Naive thymus-derived CD4-positive, alpha-beta T cell (primary cell): ENCODE results near the gene TRIM45. TPM values are rescaled to one million over a fixed set of nuclear protein-coding genes. Genes with fewer than 3 reads are reported as not detected.

Source experiments
- ATAC-seq: fragments of 150-1000 bp; cut with Tn5 transposase; 2 replicates; pipeline ENCODE4 v1.10.0; 2021; ENCODE audit warnings: mild to moderate bottlenecking, moderate library complexity
- CTCF ChIA-PET: fragments of 350-600 bp; sonication (Branson Sonifier 250); formaldehyde crosslinking; loops from one replicate; lab custom pipeline; 2021; ENCODE audit warnings: antibody characterized with exemption; lab: Charles Lee
- POLR2A ChIA-PET: fragments of 350-600 bp; sonication (Branson Sonifier 250); formaldehyde crosslinking; loops from one replicate; lab custom pipeline; 2021; ENCODE audit warnings: antibody characterized with exemption, inconsistent platforms; lab: Charles Lee
- DNase-seq, 9 donors: peaks; one replicate each; pipeline versions ENCODE4 v3.0.0 to v3.0.0-alpha.2; 2020 to 2022; ENCODE audit warnings: mixed read lengths in 1 of 9
- H3K27ac ChIP-seq: one replicate; pipeline ENCODE4 v1.7.0; 2013; ENCODE audit warnings: mild to moderate bottlenecking, low read depth, low read length, moderate library complexity
- H3K27me3 ChIP-seq, 2 donors: one replicate each; pipeline ENCODE4 v1.7.0; 2013; ENCODE audit warnings: low read length in 2 of 2, mild to moderate bottlenecking in 2 of 2, moderate library complexity in 2 of 2; ENCODE audit not compliant: control insufficient read depth in 2 of 2, insufficient read depth in 2 of 2
- H3K36me3 ChIP-seq, 3 experiments: 1 replicate in 2 of 3; 2 replicates in 1 of 3; pipeline ENCODE4 v1.7.0; 2013; ENCODE audit warnings: low read length in 3 of 3, mild to moderate bottlenecking in 3 of 3, moderate library complexity in 1 of 3; ENCODE audit not compliant: insufficient read depth in 3 of 3, control insufficient read depth in 2 of 3
- H3K4me1 ChIP-seq, 2 donors: one replicate each; pipeline ENCODE4 v1.7.0; 2013; ENCODE audit warnings: low read length in 2 of 2, mild to moderate bottlenecking in 2 of 2, moderate library complexity in 1 of 2; ENCODE audit not compliant: control insufficient read depth in 2 of 2, insufficient read depth in 2 of 2
- H3K4me3 ChIP-seq: 2 replicates; pipeline ENCODE4 v1.7.0; 2013; ENCODE audit warnings: mild to moderate bottlenecking, low read length
- H3K9me3 ChIP-seq, 3 experiments: 1 replicate in 2 of 3; 2 replicates in 1 of 3; pipeline ENCODE4 v1.7.0; 2013; ENCODE audit warnings: low read length in 3 of 3; ENCODE audit not compliant: control insufficient read depth in 2 of 3
- H3K27ac Mint-ChIP-seq, 9 donors: one replicate each; pipeline ENCODE4 v1.8.0; 2020 to 2022; ENCODE audit warnings: mixed read lengths in 9 of 9, mild to moderate bottlenecking in 8 of 9, moderate library complexity in 5 of 9, inconsistent platforms in 2 of 9
- H3K27me3 Mint-ChIP-seq, 5 donors: one replicate each; pipeline ENCODE4 v1.8.0; 2021 to 2022; ENCODE audit warnings: mixed read lengths in 5 of 5, mild to moderate bottlenecking in 1 of 5
- H3K36me3 Mint-ChIP-seq, 5 donors: one replicate each; pipeline ENCODE4 v1.8.0; 2020 to 2022; ENCODE audit warnings: mixed read lengths in 5 of 5, mild to moderate bottlenecking in 3 of 5, inconsistent platforms in 1 of 5
- H3K4me1 Mint-ChIP-seq, 7 donors: one replicate each; pipeline ENCODE4 v1.8.0; 2020 to 2022; ENCODE audit warnings: mixed read lengths in 7 of 7, mild to moderate bottlenecking in 3 of 7, inconsistent platforms in 1 of 7
- H3K4me3 Mint-ChIP-seq, 10 donors: one replicate each; pipeline ENCODE4 v1.8.0; 2020 to 2022; ENCODE audit warnings: mild to moderate bottlenecking in 10 of 10, mixed read lengths in 10 of 10, moderate library complexity in 6 of 10, inconsistent platforms in 2 of 10
- H3K9me3 Mint-ChIP-seq, 11 donors: one replicate each; pipeline ENCODE4 v1.8.0; 2020 to 2022; ENCODE audit warnings: mixed read lengths in 11 of 11, mild to moderate bottlenecking in 4 of 11, inconsistent platforms in 1 of 11, moderate library complexity in 1 of 11
- intact Hi-C, 2 donors: fragments of 100-400 bp; cut with micrococcal nuclease; formaldehyde crosslinking; loops; one replicate each; pipeline ENCODE4 v1.15.1; 2023
- polyA plus RNA-seq, 2 donors: library from polyadenylated mRNA; unstranded; fragments of 300-500 nt; fragmentation: Illumina TruSeq; gene quantifications; one replicate each; pipeline ENCODE4 v1.2.3, GENCODE V29; 2021
- total RNA-seq, 6 experiments: library from RNA in 5 of 6; stranded (reverse) in 5 of 6; gene quantifications; 1 replicate in 5 of 6; 2 replicates in 1 of 6; pipeline ENCODE4 v1.2.3 and lab custom pipeline; 2021 to 2026

The TRIM45 gene
- total and polyA plus RNA-seq, 7 experiments from 2014 or later: 0.24 to 0.94 (median 0.38) TPM; not detected in 3

- DNase-seq (no peak), ATAC-seq (no peak)
- Mint-ChIP-seq H3K36me3 (no peaks in the 10 kb centered on the region), H3K27me3 (peaks cover 0 to 14% (median 12%) of the 10 kb centered on the region in 5 donors), H3K9me3 (no peaks in the 10 kb centered on the region), H3K27ac (no peak overlapping the region), H3K4me1 (peaks cover 0 to 1% (median 0%) of the 10 kb centered on the region in 7 donors), H3K4me3 (no peak overlapping the region)
- intact Hi-C loops: no loop called here
- Histone ChIP-seq H3K4me1 (no peaks in the 10 kb centered on the region), H3K27ac (no peak overlapping the region), H3K4me3 (no peak overlapping the region), H3K27me3 (no peaks in the 10 kb centered on the region), H3K9me3 (no peaks in the 10 kb centered on the region), H3K36me3 (no peaks in the 10 kb centered on the region)
- ChIA-PET POLR2A (no interaction called here), CTCF (no interaction called here)
Measured at GRCh38 chr1:117146072-117146471, 24.5 kb upstream of the TRIM45 start.

- Mint-ChIP-seq H3K27me3 (peaks cover 0 to 18% (median 12%) of the 10 kb centered on the region in 5 donors), H3K4me1 (no peaks in the 10 kb centered on the region), H3K27ac (no peak overlapping the region), H3K36me3 (no peaks in the 10 kb centered on the region), H3K9me3 (no peaks in the 10 kb centered on the region), H3K4me3 (no peak overlapping the region)
- H3K4me1 ChIP-seq: no peaks in the 10 kb centered on the region
- no peak overlapping the region for H3K27ac ChIP-seq
- H3K4me3 ChIP-seq: no peak overlapping the region
- ChIA-PET POLR2A (no interaction called here), CTCF (no interaction called here)
- DNase-seq: no peak
- no peaks in the 10 kb centered on the region for H3K27me3 ChIP-seq
- H3K36me3 ChIP-seq: no peaks in the 10 kb centered on the region
- ATAC-seq: no peak
- H3K9me3 ChIP-seq: no peaks in the 10 kb centered on the region
- intact Hi-C loops: no loop called here
Measured at GRCh38 chr1:117143871-117144270, 22.3 kb upstream of the TRIM45 start.

- Mint-ChIP-seq H3K4me1 (no peaks in the 10 kb centered on the region), H3K27ac (no peak overlapping the region), H3K27me3 (peaks cover 0 to 21% (median 12%) of the 10 kb centered on the region in 5 donors), H3K36me3 (no peaks in the 10 kb centered on the region), H3K9me3 (no peaks in the 10 kb centered on the region), H3K4me3 (no peak overlapping the region)
- H3K9me3 ChIP-seq: no peaks in the 10 kb centered on the region
- DNase-seq: no peak
- no peak overlapping the region for H3K4me3 ChIP-seq
- intact Hi-C loops: no loop called here
- no peak for ATAC-seq
- ChIA-PET CTCF (no interaction called here), POLR2A (no interaction called here)
- H3K36me3 ChIP-seq: no peaks in the 10 kb centered on the region
- H3K4me1 ChIP-seq: no peaks in the 10 kb centered on the region
- no peak overlapping the region for H3K27ac ChIP-seq
- H3K27me3 ChIP-seq: no peaks in the 10 kb centered on the region
Measured at GRCh38 chr1:117143172-117143571, 21.6 kb upstream of the TRIM45 start.

- Mint-ChIP-seq H3K27me3 (peaks cover 0 to 24% (median 12%) of the 10 kb centered on the region in 5 donors), H3K4me3 (no peak overlapping the region), H3K27ac (no peak overlapping the region), H3K4me1 (no peaks in the 10 kb centered on the region), H3K9me3 (no peaks in the 10 kb centered on the region), H3K36me3 (no peaks in the 10 kb centered on the region)
- ATAC-seq: no peak
- no peaks in the 10 kb centered on the region for H3K4me1 ChIP-seq
- CTCF ChIA-PET: no interaction called here
- no peaks in the 10 kb centered on the region for H3K27me3 ChIP-seq
- POLR2A ChIA-PET: no interaction called here
- H3K36me3 ChIP-seq: no peaks in the 10 kb centered on the region
- DNase-seq: no peak
- intact Hi-C loops: no loop called here
- no peak overlapping the region for H3K4me3 ChIP-seq
- H3K9me3 ChIP-seq: no peaks in the 10 kb centered on the region
- H3K27ac ChIP-seq: no peak overlapping the region
Measured at GRCh38 chr1:117142200-117142599, 20.7 kb upstream of the TRIM45 start.

- Histone ChIP-seq H3K4me1 (no peaks in the 10 kb centered on the region), H3K27me3 (no peaks in the 10 kb centered on the region), H3K9me3 (no peaks in the 10 kb centered on the region), H3K27ac (no peak overlapping the region), H3K4me3 (no peak overlapping the region), H3K36me3 (no peaks in the 10 kb centered on the region)
- CTCF ChIA-PET: no interaction called here
- Mint-ChIP-seq H3K4me1 (no peaks in the 10 kb centered on the region), H3K36me3 (no peaks in the 10 kb centered on the region), H3K9me3 (no peaks in the 10 kb centered on the region), H3K27me3 (peaks cover 0 to 20% (median 17%) of the 10 kb centered on the region in 5 donors), H3K4me3 (no peak overlapping the region), H3K27ac (no peak overlapping the region)
- POLR2A ChIA-PET: no interaction called here
- ATAC-seq (no peak), DNase-seq (no peak)
- intact Hi-C loops: no loop called here
Measured at GRCh38 chr1:117138561-117138960, 17.0 kb upstream of the TRIM45 start.

- H3K9me3 ChIP-seq: no peaks in the 10 kb centered on the region
- DNase-seq (no peak), ATAC-seq (no peak)
- Mint-ChIP-seq H3K4me3 (no peak overlapping the region), H3K36me3 (no peaks in the 10 kb centered on the region), H3K27ac (no peak overlapping the region), H3K27me3 (peaks cover 4 to 24% (median 22%) of the 10 kb centered on the region in 5 donors), H3K9me3 (no peaks in the 10 kb centered on the region), H3K4me1 (peaks cover 0 to 3% (median 0%) of the 10 kb centered on the region in 7 donors)
- H3K27ac ChIP-seq: no peak overlapping the region
- H3K36me3 ChIP-seq: no peaks in the 10 kb centered on the region
- no peak overlapping the region for H3K4me3 ChIP-seq
- no peaks in the 10 kb centered on the region for H3K27me3 ChIP-seq
- ChIA-PET CTCF (no interaction called here), POLR2A (interaction anchor here (1.2 kb wide), 1 partner anchor 9 kb away, joined by 4 read pairs; no protein-coding TSS in a partner anchor)
- intact Hi-C loops: no loop called here
- no peaks in the 10 kb centered on the region for H3K4me1 ChIP-seq
Measured at GRCh38 chr1:117138106-117138505, 16.6 kb upstream of the TRIM45 start.

GRCh38 chr1:117137281-117137855 is 15.8 kb upstream of the TRIM45 start:
- H3K27me3 ChIP-seq: no peaks in the 10 kb centered on the region
- no peaks in the 10 kb centered on the region for H3K36me3 Mint-ChIP-seq
- no peak overlapping the region for H3K4me3 ChIP-seq
- ChIA-PET POLR2A (interaction anchor here (1.2 kb wide), 1 partner anchor 9 kb away, joined by 4 read pairs; no protein-coding TSS in a partner anchor), CTCF (no interaction called here)
- DNase-seq (no peak), ATAC-seq (no peak)
- no peaks in the 10 kb centered on the region for H3K36me3 ChIP-seq
- H3K9me3 Mint-ChIP-seq: no peaks in the 10 kb centered on the region
- H3K4me3 Mint-ChIP-seq: no peak overlapping the region
- H3K4me1 Mint-ChIP-seq: peaks cover 0 to 3% (median 0%) of the 10 kb centered on the region in 7 donors
- H3K27me3 Mint-ChIP-seq: peaks cover 5 to 26% (median 23%) of the 10 kb centered on the region in 5 donors
- H3K27ac ChIP-seq: no peak overlapping the region
- H3K9me3 ChIP-seq: no peaks in the 10 kb centered on the region
- no peaks in the 10 kb centered on the region for H3K4me1 ChIP-seq
- H3K27ac Mint-ChIP-seq: no peak overlapping the region
- intact Hi-C loops: loop anchor here in 1 of 2 donors (2.0 kb wide), 1 partner anchor 21 kb away; no protein-coding TSS in a partner anchor
